Hematopoietic multipotent progenitor cell treated with erythropoietin and hydrocortisone succinate and interleukin-3 and kit ligand, for 6 days (in vitro differentiated cells): ENCODE measurements around the gene GPRC5C.

Source experiments
- DNase-seq: peaks from one replicate; pipeline ENCODE4 v3.0.0-alpha.2; 2015

The GPRC5C gene

GRCh38 chr17:74407384-74407783 lies 24.5 kb upstream of the GPRC5C start:
- no peak for DNase-seq

DNA sequence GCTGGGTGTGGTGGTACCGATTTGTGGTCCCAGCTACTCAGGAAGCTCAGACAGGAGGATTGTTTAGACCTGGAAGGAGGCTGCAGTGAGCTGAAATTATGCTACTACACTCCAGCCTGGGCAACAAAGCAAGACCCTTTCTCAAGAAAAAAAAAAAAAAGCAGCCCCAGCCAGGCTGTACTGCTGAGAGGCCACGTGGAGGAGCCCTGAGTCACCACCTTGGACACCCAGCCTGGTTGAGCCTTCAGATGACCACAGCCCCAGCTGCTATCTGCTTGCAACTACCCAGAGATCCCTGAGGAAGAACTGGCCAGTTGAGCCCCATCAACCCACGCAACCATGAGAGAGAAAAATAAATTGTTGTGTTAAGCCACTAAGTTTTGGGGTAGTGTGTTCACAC lies 23.6 kb upstream of the GPRC5C start:
- no peak for DNase-seq

- DNase-seq = no peak
These were observed 23.1 kb upstream of the GPRC5C start for GRCh38 chr17:74408815-74409214.

DNA sequence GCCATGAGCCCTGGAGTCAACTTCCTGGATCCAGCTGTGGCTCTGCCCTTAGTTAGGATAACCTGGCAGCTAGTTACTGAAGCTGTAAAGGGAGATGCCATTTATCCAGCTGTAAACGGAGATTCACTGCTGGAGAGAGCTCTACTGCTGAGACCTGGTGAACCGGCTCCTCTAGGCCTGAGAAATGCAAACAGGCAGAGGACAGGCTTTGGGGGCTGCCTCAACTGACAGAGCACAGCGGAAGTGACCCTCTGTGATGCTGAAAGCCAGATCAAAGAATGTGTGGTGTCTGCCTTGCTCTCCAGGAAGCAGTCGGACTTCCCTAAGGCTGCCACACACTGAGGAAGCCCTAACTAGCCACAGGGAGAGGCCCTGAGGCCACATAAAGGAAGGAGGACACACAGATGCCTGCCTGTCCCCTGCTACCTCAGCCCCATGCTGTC lies 21.9 kb upstream of the GPRC5C start:
- no peak for DNase-seq

GRCh38 chr17:74412581-74412980 lies 19.3 kb upstream of the GPRC5C start:
- no peak for DNase-seq

DNA sequence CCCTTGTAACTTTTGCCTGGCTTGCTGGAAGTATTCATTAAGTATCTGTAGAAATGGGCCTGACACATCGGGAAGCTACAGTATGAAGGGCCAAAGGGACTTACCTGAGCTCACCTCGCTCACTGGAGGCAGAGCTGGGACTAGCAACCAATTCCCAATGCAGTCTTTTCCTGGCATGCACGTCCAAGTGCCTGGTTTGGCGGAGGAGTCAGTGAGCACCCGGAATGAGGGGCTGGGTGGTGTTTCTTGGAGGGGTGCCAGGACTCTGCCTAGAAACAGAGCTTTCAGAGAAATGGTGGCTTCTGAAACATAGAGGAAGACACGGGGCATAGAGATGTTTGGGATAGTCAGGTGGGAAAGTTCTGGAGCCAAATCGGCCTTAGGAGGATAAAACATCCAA lies 18.4 kb upstream of the GPRC5C start:
- no peak for DNase-seq

DNA sequence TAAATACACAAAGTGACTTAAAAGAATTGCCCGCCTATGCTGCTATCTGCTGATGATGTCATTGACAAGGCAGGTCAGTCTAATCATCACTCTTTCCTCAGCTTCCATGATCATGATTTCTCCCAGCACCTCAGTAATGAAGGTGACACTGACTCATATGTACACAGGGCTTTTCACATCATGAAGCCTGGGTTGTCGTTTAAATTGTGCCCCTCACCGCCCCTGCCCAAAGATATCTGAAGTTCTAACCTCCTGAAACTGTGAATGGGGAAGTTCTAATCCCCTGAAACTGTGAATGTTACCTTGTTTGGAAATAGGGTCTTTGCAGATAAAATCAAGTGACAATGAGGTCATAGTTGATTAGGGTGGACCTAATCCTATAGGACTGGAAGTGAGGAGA lies 17.4 kb upstream of the GPRC5C start:
- no peak for DNase-seq

DNA sequence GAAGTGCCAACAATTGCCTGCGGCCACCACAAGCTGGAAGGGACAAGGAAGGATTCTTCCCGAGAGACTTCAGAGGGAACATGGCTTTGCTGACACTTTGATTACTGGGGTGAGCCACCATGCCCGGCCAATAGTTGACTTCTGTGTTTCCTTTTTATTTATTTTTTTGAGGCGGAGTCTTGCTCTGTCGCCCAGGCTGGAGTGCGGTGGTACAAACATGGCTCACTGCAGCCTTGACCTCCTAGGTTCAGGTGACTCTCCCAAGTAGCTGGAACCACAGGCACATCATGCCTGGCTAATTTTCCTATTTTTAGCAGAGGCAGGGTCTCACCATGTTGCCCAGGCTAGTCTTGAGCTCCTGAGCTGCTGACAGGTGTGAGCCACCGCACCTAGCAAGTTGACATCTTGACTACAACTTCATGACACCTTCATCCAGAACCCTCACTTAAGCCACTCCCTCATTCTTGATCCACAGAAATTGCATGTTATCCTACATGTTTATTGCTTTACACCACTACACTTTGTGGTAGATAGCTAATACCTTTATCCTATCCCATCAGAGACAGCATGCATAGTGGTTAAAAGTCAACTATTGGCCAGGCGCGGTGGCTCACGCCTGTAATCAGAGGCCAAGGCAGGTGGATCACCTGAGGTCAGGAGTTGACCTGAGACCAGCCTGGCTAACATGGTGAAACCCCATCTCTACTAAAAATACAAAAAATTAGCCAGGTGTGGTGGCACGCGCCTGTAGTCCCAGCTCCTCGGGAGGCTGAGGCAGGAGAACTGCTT lies 16.1 kb upstream of the GPRC5C start:
- no peak for DNase-seq

DNA sequence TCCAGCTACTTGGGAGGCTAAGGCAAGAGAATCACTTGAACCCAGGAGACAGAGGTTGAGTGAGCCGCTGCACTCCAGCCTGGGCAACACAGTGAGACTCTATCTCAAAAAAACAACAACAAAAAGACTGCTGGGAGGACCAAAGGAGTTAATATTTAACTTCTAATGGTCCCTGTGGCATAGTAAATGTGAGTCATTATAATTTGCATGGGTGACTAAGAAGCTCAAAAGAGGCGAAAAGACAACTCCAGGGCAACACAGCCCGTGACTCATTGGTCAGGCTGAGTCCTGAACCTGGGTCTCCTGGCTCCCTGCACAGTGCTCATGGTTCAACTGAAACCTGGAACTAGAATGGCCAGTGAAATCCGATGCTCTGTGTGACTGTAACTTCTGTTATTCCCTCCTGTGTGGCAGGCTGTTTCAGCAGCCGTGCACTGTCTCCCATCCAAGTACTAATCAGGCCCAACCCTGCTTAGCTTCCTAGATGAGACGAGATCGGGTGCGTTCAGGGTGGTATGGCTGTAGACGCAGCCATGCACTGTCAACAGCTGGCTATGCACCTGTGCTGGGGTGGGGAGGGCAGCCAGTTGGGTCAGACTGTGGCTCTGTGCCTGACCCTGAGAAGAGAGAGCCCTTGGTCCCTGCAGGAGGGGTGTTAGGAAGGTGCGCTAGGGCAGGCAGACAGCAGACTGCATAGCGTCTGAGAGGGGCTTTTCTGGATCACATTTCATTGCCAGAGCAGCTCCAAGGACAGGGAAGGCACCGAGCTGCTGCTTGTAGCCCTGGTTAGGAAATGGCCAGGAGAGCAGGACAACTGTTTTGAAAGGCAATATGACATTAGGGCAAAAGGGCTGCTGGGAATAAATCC lies 14.5 kb upstream of the GPRC5C start:
- DNase-seq = no peak

DNA sequence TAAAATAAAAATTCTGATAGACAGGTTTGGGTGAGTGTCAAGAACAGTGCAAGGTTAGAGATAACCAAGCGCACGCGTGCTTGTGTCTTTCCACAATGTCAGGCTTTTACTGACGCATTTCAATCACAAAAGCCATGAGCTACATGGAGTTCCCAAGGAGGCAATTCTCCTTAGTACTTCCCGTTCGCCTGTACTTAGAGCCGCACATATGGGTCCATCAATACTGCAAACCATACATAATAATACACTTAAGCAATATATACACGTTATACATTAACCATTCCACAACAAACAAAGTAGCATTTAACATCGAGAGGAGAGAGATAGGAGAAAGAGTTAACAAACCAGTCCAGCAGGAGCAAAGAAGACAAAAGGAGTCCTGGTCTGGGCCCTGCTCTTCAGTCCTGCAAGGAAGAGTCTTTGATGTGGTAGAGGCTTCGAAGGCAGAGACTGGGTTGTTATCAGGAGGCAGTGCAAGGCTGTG lies 11.9 kb upstream of the GPRC5C start:
- no peak for DNase-seq

DNA sequence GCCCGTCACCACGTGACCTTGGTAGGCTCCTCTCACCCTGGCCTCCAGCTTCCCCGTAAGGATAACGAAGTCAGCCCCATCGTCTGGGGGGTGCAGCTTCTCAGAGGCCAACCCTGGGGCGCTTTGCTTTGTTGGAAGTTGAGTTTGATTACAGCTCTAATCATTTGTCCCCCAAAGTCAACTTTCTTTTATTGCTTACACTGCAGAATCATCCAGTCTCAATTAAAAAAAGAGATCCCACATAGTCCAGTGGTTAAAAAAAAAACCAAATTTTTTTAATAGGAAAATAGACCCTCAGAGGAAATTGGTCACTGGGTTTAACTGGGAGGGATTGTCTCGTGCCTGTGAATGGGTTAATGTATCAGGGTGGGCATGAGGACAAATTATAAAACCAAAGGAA lies 7.8 kb upstream of the GPRC5C start:
- DNase-seq = no peak

DNA sequence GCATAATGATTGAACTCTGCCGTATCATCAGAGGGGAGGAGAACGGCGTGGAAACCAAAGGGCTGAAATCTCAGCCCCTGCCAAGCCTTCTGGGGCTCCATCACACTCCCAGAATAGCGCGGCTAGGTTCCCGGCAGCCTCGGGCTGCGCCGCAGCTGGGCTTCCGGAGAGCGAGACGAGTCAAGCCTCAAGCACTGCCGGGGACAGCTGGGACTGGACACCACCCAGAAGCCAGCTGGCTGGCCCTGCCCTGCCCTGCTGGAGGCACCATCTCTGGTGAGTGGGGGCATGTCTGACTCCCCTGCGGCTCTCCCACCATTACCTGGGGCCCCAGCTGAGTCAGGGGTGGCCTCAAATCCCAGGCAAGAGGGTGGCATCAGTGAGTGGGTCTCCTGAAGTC lies 7.2 kb upstream of the GPRC5C start:
- no peak for DNase-seq

DNA sequence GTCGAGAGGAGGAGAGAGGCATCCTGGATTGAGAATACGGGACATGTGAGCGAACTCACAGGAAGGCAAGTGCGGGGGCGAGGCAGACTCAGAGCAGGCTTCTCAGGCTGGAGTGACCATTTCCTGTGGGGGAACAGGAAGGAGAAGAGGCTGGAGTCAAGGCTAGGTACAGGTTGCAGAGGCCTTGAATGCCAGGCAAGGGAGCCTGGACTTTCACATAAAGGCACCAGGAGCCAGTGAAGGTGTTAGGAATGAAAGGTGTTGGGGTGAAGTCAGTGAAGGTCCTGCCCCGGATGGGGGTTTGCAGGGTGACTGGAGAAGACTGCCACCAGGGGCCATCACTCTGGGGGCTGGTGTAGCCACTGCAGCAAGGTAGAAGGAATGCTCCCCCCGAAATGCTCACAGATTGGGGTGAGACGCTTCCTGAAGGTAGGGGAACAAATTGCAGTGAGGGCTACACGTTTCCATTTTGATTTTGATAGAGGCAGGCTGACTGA lies 5.3 kb upstream of the GPRC5C start:
- DNase-seq = no peak

DNA sequence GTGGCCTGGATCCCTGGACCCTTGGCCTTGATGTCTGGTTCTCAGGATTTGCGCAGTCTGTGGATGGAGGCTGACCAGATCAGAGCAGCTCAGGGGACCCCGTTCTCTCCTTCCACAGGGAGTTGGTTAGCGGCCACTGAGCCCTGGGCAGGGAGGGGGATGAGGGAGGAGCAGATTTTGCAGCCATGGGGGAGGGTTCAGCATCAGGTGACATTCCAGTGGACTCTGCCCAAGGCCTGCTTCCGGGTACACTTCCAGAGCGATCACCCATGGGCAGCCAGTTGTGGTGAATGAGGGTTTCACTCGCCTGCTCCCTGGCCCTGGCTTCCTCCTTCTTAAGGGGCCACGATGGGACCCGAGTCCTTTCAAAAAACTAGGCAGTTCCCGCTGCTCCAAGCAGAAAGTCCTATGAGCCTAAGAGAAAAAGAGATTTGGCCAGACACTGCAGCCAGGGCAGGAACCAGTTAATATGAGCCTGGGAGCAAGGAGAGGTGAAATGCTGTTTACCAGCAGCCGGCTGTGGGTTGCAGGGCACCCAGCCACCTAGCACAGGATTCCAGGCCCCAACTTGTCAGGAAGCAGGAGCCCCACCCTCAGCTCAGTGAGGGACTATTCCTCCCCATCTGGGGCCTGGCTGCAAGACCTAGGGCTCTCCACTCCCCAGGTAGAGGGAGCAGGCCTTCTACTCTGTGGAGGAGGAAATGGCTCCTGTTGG lies 4.7 kb upstream of the GPRC5C start:
- no peak for DNase-seq

GRCh38 chr17:74427763-74428153 lies 4.1 kb upstream of the GPRC5C start:
- DNase-seq = no peak

DNA sequence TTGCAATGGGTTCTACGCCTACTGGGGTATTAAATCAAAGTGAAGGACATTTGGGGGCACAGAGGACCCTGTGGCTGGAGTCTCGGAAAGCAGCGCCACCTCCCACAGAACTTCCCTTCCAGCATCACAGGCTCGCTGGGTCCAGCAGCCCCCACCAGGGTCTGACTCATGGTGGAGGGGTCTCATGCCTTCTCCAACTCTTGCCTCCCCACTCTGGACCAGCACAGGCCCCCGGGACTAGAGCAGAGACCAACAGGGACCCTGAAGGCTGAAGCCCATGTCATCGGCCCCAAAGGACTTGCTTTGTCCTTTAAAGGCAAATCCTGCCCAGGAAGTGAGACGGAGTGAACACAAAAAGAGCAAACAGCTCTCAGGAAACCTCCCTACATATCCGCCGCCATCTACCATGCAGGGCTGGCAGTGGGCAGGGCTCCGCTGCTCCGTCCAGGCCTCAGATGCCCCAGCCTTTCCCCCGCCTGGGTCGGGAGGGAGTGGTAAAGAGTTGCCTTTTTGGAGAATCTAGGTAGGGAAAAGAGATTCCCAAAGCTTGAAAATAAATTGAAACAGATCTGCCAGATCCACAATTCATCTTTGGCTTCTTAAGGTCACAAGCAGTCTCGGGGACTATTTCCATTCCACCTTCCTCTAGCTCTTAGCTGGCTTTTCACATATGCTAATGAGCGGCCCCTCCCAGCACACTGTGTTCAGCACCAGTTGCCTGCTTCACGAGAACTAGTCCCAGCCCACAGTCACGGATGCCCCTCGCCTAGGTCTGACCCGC lies 2.1 kb upstream of the GPRC5C start:
- no peak for DNase-seq

- no peak for DNase-seq
These were observed 1.5 kb upstream of the GPRC5C start for GRCh38 chr17:74430385-74430705.

GRCh38 chr17:74430706-74431567 lies 951 bp upstream of the GPRC5C start:
- DNase-seq = peak; percentile 36

GRCh38 chr17:74432424-74432690 lies 469 bp downstream of the GPRC5C start:
- DNase-seq = no peak

GRCh38 chr17:74432766-74433391 lies 991 bp downstream of the GPRC5C start:
- no peak for DNase-seq

DNA sequence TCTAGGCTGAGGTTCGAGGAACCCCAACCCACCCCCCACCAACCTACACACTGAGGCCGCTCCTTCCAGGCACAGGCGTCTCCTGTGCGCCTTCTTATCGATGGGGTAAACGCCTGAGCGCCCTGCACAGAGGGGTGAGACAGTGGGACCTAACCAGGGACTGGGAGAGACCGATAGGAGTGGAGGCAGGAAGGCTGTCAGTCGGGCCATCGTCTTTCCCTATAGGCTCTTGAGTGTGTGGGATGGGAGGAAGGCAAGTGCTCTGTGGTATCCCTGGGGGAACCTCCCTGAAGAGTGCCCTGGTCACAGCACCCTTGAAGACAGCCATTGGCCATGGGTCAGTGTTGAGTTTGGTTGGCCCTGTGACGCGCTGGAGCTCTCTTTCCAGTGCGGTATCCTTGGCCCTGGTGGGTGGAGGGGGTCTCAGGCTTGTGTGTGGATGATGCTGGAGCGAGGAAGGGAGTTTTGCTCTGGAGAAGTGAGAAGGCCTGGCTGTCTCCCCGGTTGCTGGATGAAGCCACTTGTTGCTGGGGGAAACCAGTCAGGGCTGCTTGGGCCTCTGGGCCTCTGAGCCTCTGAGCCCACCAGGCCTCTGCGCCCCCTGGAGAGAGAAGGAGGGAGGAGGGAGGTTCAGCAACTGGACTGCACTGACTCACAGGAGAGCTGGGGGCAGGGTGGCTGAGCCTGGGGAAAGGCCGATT lies 1.7 kb downstream of the GPRC5C start:
- no peak for DNase-seq
